Hepatocyte (in vitro differentiated cells): ENCODE data around the gene SLC40A1. TPM values are rescaled to one million over a fixed set of nuclear protein-coding genes. Genes with fewer than 3 reads are reported as not detected.
A peak's percentile ranks its signal among the peaks of the same experiment; 100 is the strongest.

ENCODE experiments used
- DNase-seq: peaks from one replicate; pipeline ENCODE4 v3.0.0-alpha.2; 2016; ENCODE audit warnings: low spot score
- H2AFZ ChIP-seq: fragments of 200-600 bp; sonication (generic); 2 replicates; pipeline ENCODE4 v1.6.0; 2016; ENCODE audit warnings: antibody characterized with exemption, mild to moderate bottlenecking
- H3K27ac ChIP-seq: fragments of 200-600 bp; sonication (generic); 2 replicates; pipeline ENCODE4 v1.5.1; 2016; ENCODE audit warnings: mild to moderate bottlenecking
- H3K27me3 ChIP-seq: fragments of 200-600 bp; sonication (generic); 2 replicates; pipeline ENCODE4 v1.6.1; 2016
- H3K36me3 ChIP-seq: fragments of 200-600 bp; sonication (generic); replicated peaks from 2 replicates; pipeline ENCODE4 v1.5.1; 2016; ENCODE audit warnings: low read depth; ENCODE audit not compliant: insufficient read depth
- H3K4me1 ChIP-seq: fragments of 200-600 bp; sonication (generic); 2 replicates; pipeline ENCODE4 v1.5.1; 2016; ENCODE audit warnings: mild to moderate bottlenecking, moderate library complexity; ENCODE audit not compliant: insufficient read depth
- H3K4me2 ChIP-seq: fragments of 200-600 bp; sonication (generic); 2 replicates; pipeline ENCODE4 v1.6.0; 2016
- H3K4me3 ChIP-seq: fragments of 200-600 bp; sonication (generic); 2 replicates; pipeline ENCODE4 v1.5.1; 2016; ENCODE audit warnings: mild to moderate bottlenecking
- H3K79me2 ChIP-seq: fragments of 200-600 bp; sonication (generic); 2 replicates; pipeline ENCODE4 v1.6.0; 2017; ENCODE audit warnings: mild to moderate bottlenecking
- H3K9me2 ChIP-seq: fragments of 200-600 bp; sonication (generic); replicated peaks from 2 replicates; pipeline ENCODE4 v1.6.0; 2017; ENCODE audit warnings: mild to moderate bottlenecking; ENCODE audit not compliant: insufficient read depth
- H3K9me3 ChIP-seq: fragments of 200-600 bp; sonication (generic); 2 replicates; pipeline ENCODE4 v1.5.1; 2016; ENCODE audit warnings: low read depth, mild to moderate bottlenecking
- H4K20me1 ChIP-seq: fragments of 200-600 bp; sonication (generic); 2 replicates; pipeline ENCODE4 v1.6.0; 2016; ENCODE audit warnings: mild to moderate bottlenecking; ENCODE audit not compliant: insufficient read depth, poor library complexity, severe bottlenecking
- EZH2 ChIP-seq: fragments of 200-600 bp; sonication (generic); IDR thresholded peaks from 2 replicates; pipeline ENCODE4 v1.6.1; 2016; ENCODE audit warnings: antibody characterized with exemption, mild to moderate bottlenecking, borderline replicate concordance
- EZH2phosphoT487 ChIP-seq: fragments of 200-600 bp; sonication (generic); IDR thresholded peaks from one replicate; pipeline ENCODE4 v1.6.1; 2018; ENCODE audit warnings: antibody characterized with exemption, mild to moderate bottlenecking, low read depth, moderate library complexity; ENCODE audit not compliant: unreplicated experiment, severe bottlenecking
- WGBS: methylation state at CpG from one replicate; pipeline ENCODE4 v1.1.6; 2016; ENCODE audit warnings: low lambda C conversion rate; ENCODE audit errors: missing lambda C conversion rate; 5-methylcytosine and 5-hydroxymethylcytosine counted together
- polyA plus RNA-seq: library from polyadenylated mRNA; unstranded; fragments of >200 nt; fragmentation: Nextera tagmentation; extraction: Ambion mirVana; gene quantifications from 2 replicates; pipeline ENCODE4 v1.2.1, GENCODE V29; 2016
- total RNA-seq: library from RNA; depleted of rRNA; stranded (reverse); fragments of >200 nt; gene quantifications from 2 replicates; pipeline ENCODE4 v1.2.3, GENCODE V29; 2014
- TF ChIP-seq, protein P1 (sequence below): fragments of 200-600 bp; sonication (generic); IDR thresholded peaks from 2 replicates; pipeline ENCODE4 v1.5.1; 2016; ENCODE audit warnings: antibody characterized with exemption, mild to moderate bottlenecking; ENCODE audit not compliant: poor library complexity

Gene SLC40A1
- total and polyA plus RNA-seq, 2 experiments from 2014 or later: 186 to 225 TPM

DNA sequence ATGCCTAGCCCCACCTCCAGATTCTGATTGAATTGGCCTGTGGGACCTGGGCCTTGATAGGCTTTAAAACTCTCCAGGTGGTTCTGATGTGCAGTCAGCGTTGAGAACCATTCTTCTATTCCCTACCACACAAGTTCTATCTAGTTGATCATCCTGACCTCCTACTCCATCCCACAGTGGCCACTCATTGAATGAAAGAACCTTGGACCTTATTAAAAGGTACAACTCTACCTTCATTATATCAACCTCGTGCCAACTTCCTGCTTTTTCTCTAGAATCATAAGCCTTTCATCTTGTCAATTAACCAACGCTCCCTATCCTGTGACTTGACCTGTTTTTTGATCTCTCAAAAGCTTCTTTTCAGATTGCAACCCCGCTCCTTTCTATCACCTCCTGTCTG lies 55.8 kb downstream of the SLC40A1 start:
- Histone ChIP-seq H3K4me3 (no peak overlapping the region), H3K9me3 (no peaks in the 10 kb centered on the region), H3K36me3 (no peaks in the 10 kb centered on the region), H3K4me2 (no peak overlapping the region), H3K79me2 (no peaks in the 10 kb centered on the region), H3K9me2 (no peaks in the 10 kb centered on the region), H3K4me1 (peaks cover 34% of the 10 kb centered on the region), H3K27me3 (no peaks in the 10 kb centered on the region), H4K20me1 (no peaks in the 10 kb centered on the region), H3K27ac (no peak overlapping the region), H2AFZ (no peak overlapping the region)
- TF ChIP-seq EZH2: no peak
- TF ChIP-seq, protein P1, sequence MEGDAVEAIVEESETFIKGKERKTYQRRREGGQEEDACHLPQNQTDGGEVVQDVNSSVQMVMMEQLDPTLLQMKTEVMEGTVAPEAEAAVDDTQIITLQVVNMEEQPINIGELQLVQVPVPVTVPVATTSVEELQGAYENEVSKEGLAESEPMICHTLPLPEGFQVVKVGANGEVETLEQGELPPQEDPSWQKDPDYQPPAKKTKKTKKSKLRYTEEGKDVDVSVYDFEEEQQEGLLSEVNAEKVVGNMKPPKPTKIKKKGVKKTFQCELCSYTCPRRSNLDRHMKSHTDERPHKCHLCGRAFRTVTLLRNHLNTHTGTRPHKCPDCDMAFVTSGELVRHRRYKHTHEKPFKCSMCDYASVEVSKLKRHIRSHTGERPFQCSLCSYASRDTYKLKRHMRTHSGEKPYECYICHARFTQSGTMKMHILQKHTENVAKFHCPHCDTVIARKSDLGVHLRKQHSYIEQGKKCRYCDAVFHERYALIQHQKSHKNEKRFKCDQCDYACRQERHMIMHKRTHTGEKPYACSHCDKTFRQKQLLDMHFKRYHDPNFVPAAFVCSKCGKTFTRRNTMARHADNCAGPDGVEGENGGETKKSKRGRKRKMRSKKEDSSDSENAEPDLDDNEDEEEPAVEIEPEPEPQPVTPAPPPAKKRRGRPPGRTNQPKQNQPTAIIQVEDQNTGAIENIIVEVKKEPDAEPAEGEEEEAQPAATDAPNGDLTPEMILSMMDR: no peak
- TF ChIP-seq EZH2phosphoT487: no peak
- 87% methylated on average over 4 of the region's 4 CpGs for WGBS
- no peak for DNase-seq

DNA sequence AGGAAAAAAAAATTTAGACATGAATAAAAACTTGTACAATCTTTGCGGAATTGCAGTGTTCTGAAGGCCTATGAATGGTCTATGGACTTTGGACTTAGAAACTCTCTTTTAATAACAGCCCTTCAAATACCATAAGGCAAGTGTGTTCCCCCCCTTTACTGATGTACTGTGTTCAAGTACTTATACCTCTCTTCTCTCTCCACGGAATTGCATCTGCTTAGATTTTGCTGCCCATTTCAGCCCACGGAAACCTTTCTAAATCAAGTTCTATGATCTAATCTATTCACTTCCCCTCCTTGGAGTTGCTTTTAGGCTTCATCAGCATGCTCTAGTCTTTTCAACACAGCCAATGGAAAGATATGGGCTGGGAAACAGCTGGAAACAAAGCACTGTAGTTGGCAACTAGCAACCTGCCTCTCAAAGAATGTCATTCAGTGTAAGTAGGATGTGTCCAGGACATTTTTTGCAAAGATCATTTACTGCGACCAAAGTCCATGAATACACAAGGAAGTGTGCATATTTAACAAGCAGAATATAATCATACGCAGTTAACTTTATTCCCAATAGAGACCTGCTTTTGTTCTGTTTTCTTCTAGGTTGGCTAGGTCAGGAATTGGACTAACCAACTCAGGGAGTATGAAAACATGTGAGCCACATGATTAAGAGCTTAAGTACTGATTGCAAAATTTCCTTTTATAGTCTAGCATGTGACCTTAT lies 58.0 kb downstream of the SLC40A1 start:
- H3K4me2 ChIP-seq: peak overlapping the region; percentile 8

DNA sequence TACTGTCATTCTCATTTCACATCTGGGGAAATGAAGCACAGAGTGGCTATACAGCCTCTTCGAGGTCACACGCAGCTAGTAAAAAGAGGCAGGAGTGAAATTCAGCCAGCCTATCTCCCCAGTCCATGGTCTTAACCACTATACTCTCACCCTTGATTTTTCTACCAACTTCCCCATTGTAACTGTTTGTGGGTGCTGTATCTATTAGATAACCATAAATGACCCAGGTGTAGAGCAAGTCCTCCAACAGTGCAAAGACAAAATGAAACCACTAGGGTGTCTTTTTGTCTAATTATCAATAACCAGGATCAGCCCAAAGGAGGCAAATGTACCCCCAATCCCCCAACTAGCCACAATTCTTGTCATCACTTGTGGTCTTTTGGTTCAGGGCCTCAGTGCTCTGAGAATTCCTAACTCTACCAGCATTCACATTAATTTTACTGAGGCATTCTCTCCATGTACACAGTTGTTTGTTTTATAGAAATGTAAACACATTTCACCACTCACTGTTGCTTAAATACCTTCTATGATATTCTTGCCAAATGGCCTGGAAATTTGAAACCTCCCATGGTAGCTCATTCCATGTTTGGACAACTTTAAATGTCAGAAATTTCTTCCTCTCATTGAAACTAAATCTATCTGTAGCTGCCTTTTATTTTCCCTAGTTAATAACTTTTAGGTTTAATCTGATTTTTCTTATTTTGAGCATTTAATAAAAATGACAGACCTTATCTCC lies 58.7 kb downstream of the SLC40A1 start:
- Histone ChIP-seq H4K20me1 (no peaks in the 10 kb centered on the region), H3K27ac (peak overlapping the region; percentile 90), H3K36me3 (no peaks in the 10 kb centered on the region), H3K79me2 (no peaks in the 10 kb centered on the region), H3K27me3 (no peaks in the 10 kb centered on the region), H3K9me2 (no peaks in the 10 kb centered on the region), H3K4me2 (peak overlapping the region; percentile 8), H2AFZ (no peak overlapping the region), H3K9me3 (no peaks in the 10 kb centered on the region), H3K4me3 (no peak overlapping the region), H3K4me1 (peaks cover 25% of the 10 kb centered on the region)
- DNase-seq: no peak
- TF ChIP-seq EZH2: no peak
- TF ChIP-seq, protein P1: peak; percentile 6
- TF ChIP-seq EZH2phosphoT487: no peak
- 96% methylated on average over 2 of the region's 2 CpGs for WGBS

More for the DNA sequence above, 58.0 kb downstream of the SLC40A1 start:
- Histone ChIP-seq H3K4me3 (no peak overlapping the region), H3K36me3 (no peaks in the 10 kb centered on the region), H3K9me2 (no peaks in the 10 kb centered on the region), H3K9me3 (no peaks in the 10 kb centered on the region), H2AFZ (no peak overlapping the region), H3K27me3 (no peaks in the 10 kb centered on the region), H4K20me1 (no peaks in the 10 kb centered on the region), H3K27ac (peak overlapping the region; percentile 90), H3K4me1 (peaks cover 27% of the 10 kb centered on the region), H3K79me2 (no peaks in the 10 kb centered on the region)
- TF ChIP-seq EZH2phosphoT487 (no peak), EZH2 (no peak)
- TF ChIP-seq, protein P1: no peak
- WGBS: 80% methylated on average over 5 of the region's 5 CpGs
- DNase-seq: peak; percentile 45
